Liver (tissue), 9 donors: Measurements from ENCODE around the gene BET1. TPM values are rescaled to one million over a fixed set of nuclear protein-coding genes. Genes with fewer than 3 reads are reported as not detected.

Experiments used
- DNase-seq: peaks from one replicate; pipeline ENCODE4 v3.0.0-alpha.2; 2017; ENCODE audit warnings: low spot score
- H3K27ac ChIP-seq, 2 donors: one replicate each; pipeline ENCODE4 v1.7.0; 2013; ENCODE audit warnings: inconsistent platforms in 2 of 2, low read length in 2 of 2, control low read depth in 1 of 2, low read depth in 1 of 2, mild to moderate bottlenecking in 1 of 2
- H3K27me3 ChIP-seq, 4 donors: one replicate each; pipeline versions ENCODE4 v1.6.1 to v1.7.0; 2013; ENCODE audit warnings: low read length in 3 of 4, inconsistent platforms in 1 of 4, mild to moderate bottlenecking in 1 of 4, moderate library complexity in 1 of 4; ENCODE audit not compliant: control insufficient read depth in 4 of 4, insufficient read depth in 4 of 4
- H3K36me3 ChIP-seq, 4 donors: one replicate each; pipeline versions ENCODE4 v1.6.1 to v1.7.0; 2013; ENCODE audit warnings: low read length in 3 of 4, mild to moderate bottlenecking in 3 of 4, low read depth in 1 of 4, moderate library complexity in 1 of 4; ENCODE audit not compliant: control insufficient read depth in 4 of 4, insufficient read depth in 3 of 4
- H3K4me1 ChIP-seq, 4 donors: one replicate each; pipeline versions ENCODE4 v1.6.1 to v1.7.0; 2013; ENCODE audit warnings: low read length in 3 of 4, mild to moderate bottlenecking in 3 of 4, moderate library complexity in 1 of 4; ENCODE audit not compliant: control insufficient read depth in 4 of 4, insufficient read depth in 4 of 4
- H3K4me3 ChIP-seq, 3 donors: one replicate each; pipeline versions ENCODE4 v1.6.1 to v1.7.0; 2013; ENCODE audit warnings: low read length in 3 of 3, control low read depth in 1 of 3, low read depth in 1 of 3, mild to moderate bottlenecking in 1 of 3
- H3K9ac ChIP-seq, 2 donors: one replicate each; pipeline ENCODE4 v1.7.0; 2013; ENCODE audit warnings: low read length in 2 of 2, mild to moderate bottlenecking in 2 of 2, moderate library complexity in 2 of 2, control low read depth in 1 of 2, low read depth in 1 of 2
- H3K9me3 ChIP-seq, 4 donors: one replicate each; pipeline versions ENCODE4 v1.6.1 to v1.7.0; 2013; ENCODE audit warnings: low read length in 3 of 4; ENCODE audit not compliant: control insufficient read depth in 4 of 4
- EGR1 ChIP-seq, 2 donors: IDR thresholded peaks; 2 replicates each; pipeline ENCODE4 v1.6.1; 2016 to 2018; ENCODE audit warnings: antibody characterized with exemption in 2 of 2, low read depth in 2 of 2
- FOXA1 ChIP-seq: IDR thresholded peaks from 2 replicates; pipeline ENCODE4 v1.6.1; 2016; ENCODE audit warnings: antibody characterized with exemption
- GABPA ChIP-seq, 2 donors: IDR thresholded peaks in 1 of 2; conservative IDR thresholded peaks in 1 of 2; 2 replicates each; pipeline ENCODE4 v1.6.1; 2016; ENCODE audit warnings: antibody characterized with exemption in 2 of 2, mild to moderate bottlenecking in 1 of 2, moderate library complexity in 1 of 2
- HNF4A ChIP-seq, 2 donors: conservative IDR thresholded peaks; 2 replicates each; pipeline ENCODE4 v1.6.1; 2016; ENCODE audit warnings: antibody characterized with exemption in 2 of 2, mild to moderate bottlenecking in 2 of 2
- HNF4G ChIP-seq: IDR thresholded peaks from 2 replicates; pipeline ENCODE4 v1.6.1; 2016; ENCODE audit warnings: antibody characterized with exemption
- JUND ChIP-seq, 2 donors: IDR thresholded peaks; 2 replicates each; pipeline ENCODE4 v1.6.1; 2016; ENCODE audit warnings: antibody characterized with exemption in 2 of 2
- NR2F2 ChIP-seq: IDR thresholded peaks from 2 replicates; pipeline ENCODE4 v1.6.1; 2016; ENCODE audit warnings: antibody characterized with exemption
- RAD21 ChIP-seq, 2 donors: IDR thresholded peaks; 2 replicates each; pipeline ENCODE4 v1.6.1; 2016; ENCODE audit warnings: antibody characterized with exemption in 2 of 2, mild to moderate bottlenecking in 2 of 2
- RXRA ChIP-seq, 2 donors: IDR thresholded peaks; 2 replicates each; pipeline ENCODE4 v1.6.1; 2017 to 2018; ENCODE audit warnings: antibody characterized with exemption in 2 of 2, mild to moderate bottlenecking in 1 of 2
- TAF1 ChIP-seq: conservative IDR thresholded peaks from 2 replicates; pipeline ENCODE4 v1.6.1; 2016; ENCODE audit warnings: antibody characterized with exemption, mild to moderate bottlenecking
- WGBS: extraction: QIAGEN DNeasy Blood & Tissue Kit; methylation state at CpG from one replicate; pipeline ENCODE4 v1.1.7; 2013; 5-methylcytosine and 5-hydroxymethylcytosine counted together
- polyA plus RNA-seq, 2 donors: library from polyadenylated mRNA; stranded (reverse) in 1 of 2; unstranded in 1 of 2; fragments of 200-250 nt in 1 of 2; fragments of >200 nt in 1 of 2; fragmentation: Nextera tagmentation in 1 of 2; extraction: Ambion mirVana in 1 of 2; gene quantifications; one replicate each; pipeline versions ENCODE4 v1.2.1 to v1.2.3, GENCODE V29; 2013 to 2015
- total RNA-seq, 2 donors: library from RNA; depleted of rRNA; stranded (reverse); fragments of >200 nt; gene quantifications; one replicate each; pipeline ENCODE4 v1.2.3, GENCODE V29; 2014
- TF ChIP-seq, protein P1 (sequence below): IDR thresholded peaks from 2 replicates; pipeline ENCODE4 v1.6.1; 2016; ENCODE audit warnings: antibody characterized with exemption
- TF ChIP-seq, protein P2 (sequence below): IDR thresholded peaks from 2 replicates; pipeline ENCODE4 v1.6.1; 2016; ENCODE audit warnings: antibody characterized with exemption
- TF ChIP-seq, protein P3 (sequence below): IDR thresholded peaks from 2 replicates; pipeline ENCODE4 v1.6.1; 2016; ENCODE audit warnings: antibody characterized with exemption
- TF ChIP-seq, protein P4 (sequence below): fragments of 150-350 bp; IDR thresholded peaks from 2 replicates; pipeline ENCODE4 v1.5.1; 2017; ENCODE audit warnings: improper control_type of control experiment, low read depth, low read length; ENCODE audit not compliant: missing input control
- TF ChIP-seq, protein P5 (sequence below): IDR thresholded peaks from 2 replicates; pipeline ENCODE4 v1.6.1; 2016; ENCODE audit warnings: antibody characterized with exemption, mild to moderate bottlenecking
- donor health status: healthy.
- donor health status: healthy.
- donor health status: healthy.
- donor health status: healthy.
- donor health status: healthy.

BET1 gene
- total and polyA plus RNA-seq, 4 donors = 12.7 to 23.9 (median 16.2) TPM

DNA sequence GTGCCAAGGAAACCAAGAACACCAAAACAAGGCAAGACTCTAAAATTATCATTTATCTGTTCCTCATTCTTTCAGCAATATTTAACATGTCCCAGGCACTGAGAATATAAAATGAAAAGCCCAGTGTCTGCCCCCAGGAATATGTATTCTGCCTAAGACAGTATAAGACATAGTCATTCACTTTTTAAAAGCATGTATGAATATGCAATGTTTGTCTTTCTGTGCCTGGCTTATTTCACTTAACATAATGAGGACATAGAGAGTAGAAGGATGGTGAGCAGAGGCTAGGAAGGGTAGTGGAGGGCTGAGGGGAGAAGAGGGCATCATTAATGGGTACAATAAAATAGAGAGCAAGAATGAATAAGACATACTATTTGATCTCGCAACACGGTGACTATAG is 44.6 kb upstream of the BET1 start:
- no peak for TF ChIP-seq HNF4G
- no peak for TF ChIP-seq FOXA1
- TF ChIP-seq, protein P1, sequence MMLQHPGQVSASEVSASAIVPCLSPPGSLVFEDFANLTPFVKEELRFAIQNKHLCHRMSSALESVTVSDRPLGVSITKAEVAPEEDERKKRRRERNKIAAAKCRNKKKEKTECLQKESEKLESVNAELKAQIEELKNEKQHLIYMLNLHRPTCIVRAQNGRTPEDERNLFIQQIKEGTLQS = no peak
- TF ChIP-seq HNF4A (conservative IDR thresholded peaks at IDR 0.05) = no peak
- TF ChIP-seq, protein P2, sequence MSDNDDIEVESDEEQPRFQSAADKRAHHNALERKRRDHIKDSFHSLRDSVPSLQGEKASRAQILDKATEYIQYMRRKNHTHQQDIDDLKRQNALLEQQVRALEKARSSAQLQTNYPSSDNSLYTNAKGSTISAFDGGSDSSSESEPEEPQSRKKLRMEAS = no peak
- no peak for TF ChIP-seq RXRA (IDR thresholded peaks at IDR 0.05)
- WGBS = 95% methylated on average over 2 of the region's 2 CpGs
- no peak overlapping the region for H3K27ac ChIP-seq

DNA sequence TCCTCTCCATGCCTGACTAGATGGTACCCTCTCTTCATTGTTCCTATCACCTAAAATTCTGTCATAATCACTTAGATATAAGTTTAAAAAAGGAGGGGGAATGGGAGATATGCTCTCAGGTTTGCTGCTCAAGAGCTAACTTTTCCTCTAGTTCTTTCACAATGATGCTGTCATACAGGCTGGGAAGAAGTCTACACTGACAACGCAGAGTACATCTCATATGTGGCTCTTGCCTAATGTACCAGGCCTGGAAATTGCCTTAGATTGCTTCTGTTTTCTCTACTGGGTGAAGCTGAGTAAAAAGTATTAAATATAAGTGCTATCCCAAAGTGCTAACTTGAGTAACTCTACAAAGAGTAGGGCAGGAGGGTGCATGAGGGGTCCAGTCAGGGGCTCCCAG is 43.8 kb upstream of the BET1 start:
- TF ChIP-seq, protein P3, sequence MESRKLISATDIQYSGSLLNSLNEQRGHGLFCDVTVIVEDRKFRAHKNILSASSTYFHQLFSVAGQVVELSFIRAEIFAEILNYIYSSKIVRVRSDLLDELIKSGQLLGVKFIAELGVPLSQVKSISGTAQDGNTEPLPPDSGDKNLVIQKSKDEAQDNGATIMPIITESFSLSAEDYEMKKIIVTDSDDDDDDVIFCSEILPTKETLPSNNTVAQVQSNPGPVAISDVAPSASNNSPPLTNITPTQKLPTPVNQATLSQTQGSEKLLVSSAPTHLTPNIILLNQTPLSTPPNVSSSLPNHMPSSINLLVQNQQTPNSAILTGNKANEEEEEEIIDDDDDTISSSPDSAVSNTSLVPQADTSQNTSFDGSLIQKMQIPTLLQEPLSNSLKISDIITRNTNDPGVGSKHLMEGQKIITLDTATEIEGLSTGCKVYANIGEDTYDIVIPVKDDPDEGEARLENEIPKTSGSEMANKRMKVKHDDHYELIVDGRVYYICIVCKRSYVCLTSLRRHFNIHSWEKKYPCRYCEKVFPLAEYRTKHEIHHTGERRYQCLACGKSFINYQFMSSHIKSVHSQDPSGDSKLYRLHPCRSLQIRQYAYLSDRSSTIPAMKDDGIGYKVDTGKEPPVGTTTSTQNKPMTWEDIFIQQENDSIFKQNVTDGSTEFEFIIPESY = no peak
- TF ChIP-seq TAF1 (no peak), EGR1 (IDR thresholded peaks at IDR 0.05; ENCODE audit: low read depth in 2 of 2) (no peak), FOXA1 (no peak), HNF4G (no peak), RAD21 (IDR thresholded peaks at IDR 0.05) (no peak), GABPA (IDR thresholded peaks at IDR 0.05 in 1 of 2, conservative IDR thresholded peaks at IDR 0.05 in 1 of 2) (no peak), JUND (IDR thresholded peaks at IDR 0.05) (no peak), HNF4A (conservative IDR thresholded peaks at IDR 0.05) (no peak), RXRA (IDR thresholded peaks at IDR 0.05) (no peak), NR2F2 (no peak)
- TF ChIP-seq, protein P1 = no peak
- TF ChIP-seq, protein P4, sequence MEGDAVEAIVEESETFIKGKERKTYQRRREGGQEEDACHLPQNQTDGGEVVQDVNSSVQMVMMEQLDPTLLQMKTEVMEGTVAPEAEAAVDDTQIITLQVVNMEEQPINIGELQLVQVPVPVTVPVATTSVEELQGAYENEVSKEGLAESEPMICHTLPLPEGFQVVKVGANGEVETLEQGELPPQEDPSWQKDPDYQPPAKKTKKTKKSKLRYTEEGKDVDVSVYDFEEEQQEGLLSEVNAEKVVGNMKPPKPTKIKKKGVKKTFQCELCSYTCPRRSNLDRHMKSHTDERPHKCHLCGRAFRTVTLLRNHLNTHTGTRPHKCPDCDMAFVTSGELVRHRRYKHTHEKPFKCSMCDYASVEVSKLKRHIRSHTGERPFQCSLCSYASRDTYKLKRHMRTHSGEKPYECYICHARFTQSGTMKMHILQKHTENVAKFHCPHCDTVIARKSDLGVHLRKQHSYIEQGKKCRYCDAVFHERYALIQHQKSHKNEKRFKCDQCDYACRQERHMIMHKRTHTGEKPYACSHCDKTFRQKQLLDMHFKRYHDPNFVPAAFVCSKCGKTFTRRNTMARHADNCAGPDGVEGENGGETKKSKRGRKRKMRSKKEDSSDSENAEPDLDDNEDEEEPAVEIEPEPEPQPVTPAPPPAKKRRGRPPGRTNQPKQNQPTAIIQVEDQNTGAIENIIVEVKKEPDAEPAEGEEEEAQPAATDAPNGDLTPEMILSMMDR = no peak
- TF ChIP-seq, protein P5, sequence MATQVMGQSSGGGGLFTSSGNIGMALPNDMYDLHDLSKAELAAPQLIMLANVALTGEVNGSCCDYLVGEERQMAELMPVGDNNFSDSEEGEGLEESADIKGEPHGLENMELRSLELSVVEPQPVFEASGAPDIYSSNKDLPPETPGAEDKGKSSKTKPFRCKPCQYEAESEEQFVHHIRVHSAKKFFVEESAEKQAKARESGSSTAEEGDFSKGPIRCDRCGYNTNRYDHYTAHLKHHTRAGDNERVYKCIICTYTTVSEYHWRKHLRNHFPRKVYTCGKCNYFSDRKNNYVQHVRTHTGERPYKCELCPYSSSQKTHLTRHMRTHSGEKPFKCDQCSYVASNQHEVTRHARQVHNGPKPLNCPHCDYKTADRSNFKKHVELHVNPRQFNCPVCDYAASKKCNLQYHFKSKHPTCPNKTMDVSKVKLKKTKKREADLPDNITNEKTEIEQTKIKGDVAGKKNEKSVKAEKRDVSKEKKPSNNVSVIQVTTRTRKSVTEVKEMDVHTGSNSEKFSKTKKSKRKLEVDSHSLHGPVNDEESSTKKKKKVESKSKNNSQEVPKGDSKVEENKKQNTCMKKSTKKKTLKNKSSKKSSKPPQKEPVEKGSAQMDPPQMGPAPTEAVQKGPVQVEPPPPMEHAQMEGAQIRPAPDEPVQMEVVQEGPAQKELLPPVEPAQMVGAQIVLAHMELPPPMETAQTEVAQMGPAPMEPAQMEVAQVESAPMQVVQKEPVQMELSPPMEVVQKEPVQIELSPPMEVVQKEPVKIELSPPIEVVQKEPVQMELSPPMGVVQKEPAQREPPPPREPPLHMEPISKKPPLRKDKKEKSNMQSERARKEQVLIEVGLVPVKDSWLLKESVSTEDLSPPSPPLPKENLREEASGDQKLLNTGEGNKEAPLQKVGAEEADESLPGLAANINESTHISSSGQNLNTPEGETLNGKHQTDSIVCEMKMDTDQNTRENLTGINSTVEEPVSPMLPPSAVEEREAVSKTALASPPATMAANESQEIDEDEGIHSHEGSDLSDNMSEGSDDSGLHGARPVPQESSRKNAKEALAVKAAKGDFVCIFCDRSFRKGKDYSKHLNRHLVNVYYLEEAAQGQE = no peak
- no peaks in the 10 kb centered on the region for H3K9me3 ChIP-seq
- H3K27me3 ChIP-seq = peaks cover 0 to 3% (median 1%) of the 10 kb centered on the region in 4 donors
- no peak overlapping the region for H3K9ac ChIP-seq
- 83% methylated on average over 1 of the region's 1 CpG for WGBS
- no peaks in the 10 kb centered on the region for H3K36me3 ChIP-seq
- no peaks in the 10 kb centered on the region for H3K4me1 ChIP-seq
- H3K4me3 ChIP-seq = no peak overlapping the region
- H3K27ac ChIP-seq = no peak overlapping the region
- no peak for DNase-seq

More for the DNA sequence above, 44.6 kb upstream of the BET1 start:
- peaks cover 0 to 4% (median 0%) of the 10 kb centered on the region in 4 donors for H3K4me1 ChIP-seq
- no peak for DNase-seq
- H3K4me3 ChIP-seq = no peak overlapping the region
- H3K27me3 ChIP-seq = peaks cover 0 to 3% (median 1%) of the 10 kb centered on the region in 4 donors
- H3K9ac ChIP-seq = no peak overlapping the region
- no peaks in the 10 kb centered on the region for H3K36me3 ChIP-seq
- H3K9me3 ChIP-seq = no peaks in the 10 kb centered on the region
